GM12891 (cell line): ENCODE data around the gene EYA2.
"Not testable (repeated sequence)": the region's sequence is repeated elsewhere in the genome, so short reads cannot be mapped to it uniquely, and the experiment has no call there.

Experiments
- POLR2A ChIP-seq: IDR thresholded peaks from 2 replicates; pipeline ENCODE4 v1.6.1; 2011; ENCODE audit warnings: low read depth, low read length, control low read depth
- POLR2AphosphoS5 ChIP-seq: IDR thresholded peaks from 2 replicates; pipeline ENCODE4 v1.6.1; 2011; ENCODE audit warnings: low read depth, low read length, control low read depth

GRCh38 chr20:46932439-46932838, 37.8 kb downstream of the EYA2 start:
- not testable (repeated sequence) for TF ChIP-seq POLR2A, POLR2AphosphoS5
